ENCODE measurements around the gene USP5.

The USP5 gene

GRCh38 chr12:6817662-6818157 is 34.2 kb upstream of the USP5 start:
- H3K27me3 ChIP-seq (ENCODE audit: control insufficient read depth, low read length) = peaks cover 48% of the 10 kb centered on the region
- H3F3A ChIP-seq (ENCODE audit: control insufficient read depth, insufficient read depth) = no peaks in the 10 kb centered on the region
- H3K27ac ChIP-seq (ENCODE audit: low read depth, low read length) = no peak overlapping the region

GRCh38 chr12:6818222-6818621 is 33.7 kb upstream of the USP5 start:
- Histone ChIP-seq H3K27me3 (ENCODE audit: control insufficient read depth, low read length) (peaks cover 53% of the 10 kb centered on the region), H3K4me3 (ENCODE audit: low read length) (no peak overlapping the region), H3K36me3 (ENCODE audit: control insufficient read depth, low read length) (no peaks in the 10 kb centered on the region), H3F3A (ENCODE audit: control insufficient read depth, insufficient read depth) (no peaks in the 10 kb centered on the region), H4K20me1 (ENCODE audit: control insufficient read depth, insufficient read depth, low read depth, low read length) (no peaks in the 10 kb centered on the region), H3K79me2 (ENCODE audit: control insufficient read depth, low read length) (no peaks in the 10 kb centered on the region), H3K4me1 (ENCODE audit: control insufficient read depth, low read length) (peaks cover 15% of the 10 kb centered on the region), H3K9me3 (ENCODE audit: control insufficient read depth, insufficient read depth, low read length) (no peaks in the 10 kb centered on the region), H3K4me2 (ENCODE audit: low read length) (no peak overlapping the region), H3K9me2 (replicated peaks; ENCODE audit: control insufficient read depth, low read length) (no peaks in the 10 kb centered on the region), H3K27ac (ENCODE audit: low read depth, low read length) (no peak overlapping the region)
- TF ChIP-seq CTCF (IDR thresholded peaks at IDR 0.05; ENCODE audit: low read depth, low read length, poor library complexity, severe bottlenecking) (no peak), EZH2phosphoT487 (IDR thresholded peaks at IDR 0.05; ENCODE audit: borderline replicate concordance, low read length) (no peak)

More at GRCh38 chr12:6817662-6818157, 34.2 kb upstream of the USP5 start:
- H3K4me2 ChIP-seq (ENCODE audit: low read length) = no peak overlapping the region
- H3K4me3 ChIP-seq (ENCODE audit: low read length) = no peak overlapping the region
- TF ChIP-seq CTCF (IDR thresholded peaks at IDR 0.05; ENCODE audit: low read depth, low read length, poor library complexity, severe bottlenecking) = no peak
- TF ChIP-seq EZH2phosphoT487 (IDR thresholded peaks at IDR 0.05; ENCODE audit: borderline replicate concordance, low read length) = no peak
- peaks cover 19% of the 10 kb centered on the region for H3K4me1 ChIP-seq (ENCODE audit: control insufficient read depth, low read length)
- no peaks in the 10 kb centered on the region for H3K36me3 ChIP-seq (ENCODE audit: control insufficient read depth, low read length)
- no peaks in the 10 kb centered on the region for H3K9me3 ChIP-seq (ENCODE audit: control insufficient read depth, insufficient read depth, low read length)
- no peaks in the 10 kb centered on the region for H4K20me1 ChIP-seq (ENCODE audit: control insufficient read depth, insufficient read depth, low read depth, low read length)
- no peaks in the 10 kb centered on the region for H3K9me2 ChIP-seq (replicated peaks; ENCODE audit: control insufficient read depth, low read length)
- no peaks in the 10 kb centered on the region for H3K79me2 ChIP-seq (ENCODE audit: control insufficient read depth, low read length)

- Histone ChIP-seq H3K27ac (ENCODE audit: low read depth, low read length) (no peak overlapping the region), H4K20me1 (ENCODE audit: control insufficient read depth, insufficient read depth, low read depth, low read length) (no peaks in the 10 kb centered on the region), H3K4me2 (ENCODE audit: low read length) (no peak overlapping the region), H3F3A (ENCODE audit: control insufficient read depth, insufficient read depth) (no peaks in the 10 kb centered on the region), H3K4me3 (ENCODE audit: low read length) (no peak overlapping the region), H3K27me3 (ENCODE audit: control insufficient read depth, low read length) (peaks cover 53% of the 10 kb centered on the region), H3K4me1 (ENCODE audit: control insufficient read depth, low read length) (peaks cover 11% of the 10 kb centered on the region), H3K9me3 (ENCODE audit: control insufficient read depth, insufficient read depth, low read length) (no peaks in the 10 kb centered on the region), H3K9me2 (replicated peaks; ENCODE audit: control insufficient read depth, low read length) (no peaks in the 10 kb centered on the region), H3K36me3 (ENCODE audit: control insufficient read depth, low read length) (no peaks in the 10 kb centered on the region), H3K79me2 (ENCODE audit: control insufficient read depth, low read length) (no peaks in the 10 kb centered on the region)
- TF ChIP-seq EZH2phosphoT487 (IDR thresholded peaks at IDR 0.05; ENCODE audit: borderline replicate concordance, low read length) = no peak
- TF ChIP-seq CTCF (IDR thresholded peaks at IDR 0.05; ENCODE audit: low read depth, low read length, poor library complexity, severe bottlenecking) = no peak
These were observed 33.3 kb upstream of the USP5 start for GRCh38 chr12:6818645-6819044.
